SIG-M5 treated with dmso at 0.1 percent for 504 hours (cell line): Measurements from ENCODE around the gene VWC2L.
A peak's percentile ranks its signal among the peaks of the same experiment; 100 is the strongest.

Source experiments
- DNase-seq: peaks from one replicate; lab custom pipeline; 2025; ENCODE audit not compliant: unreplicated experiment; lab: John Stamatoyannopoulos, UW

The VWC2L gene

GRCh38 chr2:214533541-214533940 is 122.7 kb downstream of the VWC2L start:
- no peak for DNase-seq

GRCh38 chr2:214536625-214537024 is 125.8 kb downstream of the VWC2L start:
- DNase-seq = no peak

- DNase-seq = no peak
These were observed 127.1 kb downstream of the VWC2L start for GRCh38 chr2:214537929-214538328.

- no peak for DNase-seq
These were observed 131.4 kb downstream of the VWC2L start for GRCh38 chr2:214542295-214542694.

- DNase-seq = no peak
These were observed 132.0 kb downstream of the VWC2L start for GRCh38 chr2:214542866-214543265.

GRCh38 chr2:214543386-214543955 is 132.6 kb downstream of the VWC2L start:
- DNase-seq = no peak

- no peak for DNase-seq
These were observed 135.2 kb downstream of the VWC2L start for GRCh38 chr2:214545898-214546542.

GRCh38 chr2:214547931-214548330 is 137.1 kb downstream of the VWC2L start:
- no peak for DNase-seq

GRCh38 chr2:214549946-214550345 is 139.1 kb downstream of the VWC2L start:
- DNase-seq = no peak

GRCh38 chr2:214550786-214551185 is 139.9 kb downstream of the VWC2L start:
- DNase-seq = peak; percentile 88

GRCh38 chr2:214557884-214558283 is 147.0 kb downstream of the VWC2L start:
- DNase-seq = no peak

GRCh38 chr2:214558341-214558740 is 147.5 kb downstream of the VWC2L start:
- DNase-seq = no peak

GRCh38 chr2:214560176-214560575 is 149.3 kb downstream of the VWC2L start:
- no peak for DNase-seq

- no peak for DNase-seq
These were observed 149.8 kb downstream of the VWC2L start for GRCh38 chr2:214560618-214561190.

- DNase-seq = no peak
These were observed 154.4 kb downstream of the VWC2L start for GRCh38 chr2:214565246-214565645.

- DNase-seq = no peak
These were observed 155.6 kb downstream of the VWC2L start for GRCh38 chr2:214566457-214566856.

- DNase-seq = no peak
These were observed 158.7 kb downstream of the VWC2L start for GRCh38 chr2:214569419-214570035.

- no peak for DNase-seq
These were observed 163.4 kb downstream of the VWC2L start for GRCh38 chr2:214574084-214574781.

GRCh38 chr2:214575030-214575429 is 164.2 kb downstream of the VWC2L start:
- DNase-seq = no peak

GRCh38 chr2:214575465-214575864 is 164.6 kb downstream of the VWC2L start:
- no peak for DNase-seq

GRCh38 chr2:214577769-214578168 is 166.9 kb downstream of the VWC2L start:
- no peak for DNase-seq

GRCh38 chr2:214578442-214578841 is 167.6 kb downstream of the VWC2L start:
- DNase-seq = no peak
